IMR-90 (cell line): ENCODE results near the gene TEX38.

Experiments used
- BHLHE40 ChIP-seq: fragments of 150-350 bp; IDR thresholded peaks from 2 replicates; pipeline ENCODE4 v1.6.1; 2016; ENCODE audit warnings: mild to moderate bottlenecking, low read depth, low read length
- FOS ChIP-seq: fragments of 150-350 bp; IDR thresholded peaks from 2 replicates; pipeline ENCODE4 v1.6.1; 2016; ENCODE audit warnings: low read depth, low read length
- MAZ ChIP-seq: IDR thresholded peaks from 2 replicates; pipeline ENCODE4 v1.6.1; 2012; ENCODE audit warnings: low read depth, mild to moderate bottlenecking, low read length, improper control_type of control experiment, moderate library complexity, borderline replicate concordance
- MXI1 ChIP-seq: IDR thresholded peaks from 2 replicates; pipeline ENCODE4 v1.6.1; 2012; ENCODE audit warnings: low read depth, mild to moderate bottlenecking, low read length, moderate library complexity, borderline replicate concordance
- NFE2L2 ChIP-seq: fragments of 150-350 bp; IDR thresholded peaks from 2 replicates; pipeline ENCODE4 v1.6.1; 2016; ENCODE audit warnings: low read depth, mild to moderate bottlenecking, low read length
- POLR2A ChIP-seq: IDR thresholded peaks from 2 replicates; pipeline ENCODE4 v1.6.1; 2012; ENCODE audit warnings: mild to moderate bottlenecking, low read depth, low read length
- RAD21 ChIP-seq: IDR thresholded peaks from 2 replicates; pipeline ENCODE4 v1.6.1; 2012; ENCODE audit warnings: low read length, improper control_type of control experiment
- RCOR1 ChIP-seq: IDR thresholded peaks from 2 replicates; pipeline ENCODE4 v1.6.1; 2012; ENCODE audit warnings: mild to moderate bottlenecking, low read length, improper control_type of control experiment; ENCODE audit not compliant: insufficient replicate concordance
- RFX5 ChIP-seq: IDR thresholded peaks from 2 replicates; pipeline ENCODE4 v1.8.0; 2012; ENCODE audit warnings: low read depth, mild to moderate bottlenecking, low read length, moderate library complexity
- SMC3 ChIP-seq: fragments of 150-350 bp; IDR thresholded peaks from 2 replicates; pipeline ENCODE4 v1.6.1; 2016; ENCODE audit warnings: low read depth, mild to moderate bottlenecking, antibody characterized with exemption, low read length, moderate library complexity
- TF ChIP-seq, protein P1 (sequence below): conservative IDR thresholded peaks from 2 replicates; pipeline ENCODE4 v1.5.1; 2012; ENCODE audit warnings: mild to moderate bottlenecking, low read depth, low read length, improper control_type of control experiment
- TF ChIP-seq, protein P2 (sequence below): fragments of 150-350 bp; IDR thresholded peaks from 2 replicates; pipeline ENCODE4 v1.6.1; 2017; ENCODE audit warnings: mild to moderate bottlenecking, antibody characterized with exemption, low read length, low read depth
- TF ChIP-seq, protein P3 (sequence below): fragments of 150-350 bp; IDR thresholded peaks from 2 replicates; pipeline ENCODE4 v1.6.1; 2016; ENCODE audit warnings: low read depth, mild to moderate bottlenecking, low read length, moderate library complexity, borderline replicate concordance

DNA sequence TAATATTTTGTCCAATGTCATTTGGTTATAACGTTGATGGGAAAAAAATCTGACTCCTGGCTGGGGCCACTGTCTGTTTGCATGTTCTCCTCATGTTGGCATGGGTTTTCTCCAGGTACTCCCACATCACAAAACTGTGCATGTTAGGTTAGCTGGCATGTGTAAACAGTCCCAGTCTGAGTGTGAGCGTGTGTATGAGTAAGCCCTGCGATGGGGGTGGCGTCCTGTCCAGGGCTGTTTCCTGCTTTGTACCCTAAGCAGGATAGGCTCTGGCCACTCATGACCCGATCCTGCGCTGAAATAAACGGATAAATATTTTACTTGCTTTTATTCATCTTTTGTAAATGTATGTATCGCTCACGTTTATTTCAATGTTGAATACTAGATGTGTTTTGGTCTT lies 33.8 kb downstream of the TEX38 start:
- TF ChIP-seq NFE2L2 (no peak), SMC3 (no peak), POLR2A (no peak), RCOR1 (no peak), MXI1 (no peak), RFX5 (no peak), RAD21 (no peak), FOS (no peak), BHLHE40 (no peak), MAZ (no peak)
- TF ChIP-seq, protein P1, sequence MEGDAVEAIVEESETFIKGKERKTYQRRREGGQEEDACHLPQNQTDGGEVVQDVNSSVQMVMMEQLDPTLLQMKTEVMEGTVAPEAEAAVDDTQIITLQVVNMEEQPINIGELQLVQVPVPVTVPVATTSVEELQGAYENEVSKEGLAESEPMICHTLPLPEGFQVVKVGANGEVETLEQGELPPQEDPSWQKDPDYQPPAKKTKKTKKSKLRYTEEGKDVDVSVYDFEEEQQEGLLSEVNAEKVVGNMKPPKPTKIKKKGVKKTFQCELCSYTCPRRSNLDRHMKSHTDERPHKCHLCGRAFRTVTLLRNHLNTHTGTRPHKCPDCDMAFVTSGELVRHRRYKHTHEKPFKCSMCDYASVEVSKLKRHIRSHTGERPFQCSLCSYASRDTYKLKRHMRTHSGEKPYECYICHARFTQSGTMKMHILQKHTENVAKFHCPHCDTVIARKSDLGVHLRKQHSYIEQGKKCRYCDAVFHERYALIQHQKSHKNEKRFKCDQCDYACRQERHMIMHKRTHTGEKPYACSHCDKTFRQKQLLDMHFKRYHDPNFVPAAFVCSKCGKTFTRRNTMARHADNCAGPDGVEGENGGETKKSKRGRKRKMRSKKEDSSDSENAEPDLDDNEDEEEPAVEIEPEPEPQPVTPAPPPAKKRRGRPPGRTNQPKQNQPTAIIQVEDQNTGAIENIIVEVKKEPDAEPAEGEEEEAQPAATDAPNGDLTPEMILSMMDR = no peak
- TF ChIP-seq, protein P2, sequence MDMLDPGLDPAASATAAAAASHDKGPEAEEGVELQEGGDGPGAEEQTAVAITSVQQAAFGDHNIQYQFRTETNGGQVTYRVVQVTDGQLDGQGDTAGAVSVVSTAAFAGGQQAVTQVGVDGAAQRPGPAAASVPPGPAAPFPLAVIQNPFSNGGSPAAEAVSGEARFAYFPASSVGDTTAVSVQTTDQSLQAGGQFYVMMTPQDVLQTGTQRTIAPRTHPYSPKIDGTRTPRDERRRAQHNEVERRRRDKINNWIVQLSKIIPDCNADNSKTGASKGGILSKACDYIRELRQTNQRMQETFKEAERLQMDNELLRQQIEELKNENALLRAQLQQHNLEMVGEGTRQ = no peak
- TF ChIP-seq, protein P3, sequence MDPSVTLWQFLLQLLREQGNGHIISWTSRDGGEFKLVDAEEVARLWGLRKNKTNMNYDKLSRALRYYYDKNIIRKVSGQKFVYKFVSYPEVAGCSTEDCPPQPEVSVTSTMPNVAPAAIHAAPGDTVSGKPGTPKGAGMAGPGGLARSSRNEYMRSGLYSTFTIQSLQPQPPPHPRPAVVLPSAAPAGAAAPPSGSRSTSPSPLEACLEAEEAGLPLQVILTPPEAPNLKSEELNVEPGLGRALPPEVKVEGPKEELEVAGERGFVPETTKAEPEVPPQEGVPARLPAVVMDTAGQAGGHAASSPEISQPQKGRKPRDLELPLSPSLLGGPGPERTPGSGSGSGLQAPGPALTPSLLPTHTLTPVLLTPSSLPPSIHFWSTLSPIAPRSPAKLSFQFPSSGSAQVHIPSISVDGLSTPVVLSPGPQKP = no peak
